ENCODE data around the gene RETSAT.

- TF ChIP-seq FOXP2 (optimal IDR thresholded peaks at IDR 0.05; ENCODE audit: control extremely low read depth, extremely low read length, insufficient read depth), result no peak
- no peak for TF ChIP-seq EZH2 (IDR thresholded peaks at IDR 0.05)
- no peak for TF ChIP-seq POLR2AphosphoS5 (IDR thresholded peaks at IDR 0.05; ENCODE audit: borderline replicate concordance, low read depth, low read length)
Observed at GRCh38 chr2:85383850-85384249, 29.5 kb upstream of the RETSAT start.

Measured in SK-N-MC (cell line).